PC-3 (cell line): ENCODE measurements around the gene MSI2. TPM values are rescaled to one million over a fixed set of nuclear protein-coding genes. Genes with fewer than 3 reads are reported as not detected.

Experiments
- ATAC-seq: fragments of 200-7000 bp; cut with Tn5 transposase; 2 replicates; pipeline ENCODE4 v1.9.1; 2020; ENCODE audit warnings: mild to moderate bottlenecking, moderate library complexity
- BruUV-seq: library from RNA; stranded (reverse); fragments of 400-500 nt; replicated peaks from 2 replicates; lab custom pipeline; 2021; lab: Mats Ljungman, UMichigan
- CTCF ChIA-PET: fragments of 300-600 bp; sonication (Branson Sonifier 250); formaldehyde crosslinking; loops from one replicate; lab custom pipeline; 2022; ENCODE audit warnings: antibody characterized with exemption; lab: Charles Lee
- POLR2A ChIA-PET: fragments of 300-600 bp; sonication (Branson Sonifier 250); formaldehyde crosslinking; loops from one replicate; lab custom pipeline; 2022; ENCODE audit warnings: antibody characterized with exemption; ENCODE audit not compliant: unreplicated experiment; lab: Charles Lee
- DNase-seq: peaks from one replicate; pipeline ENCODE4 v3.0.0-alpha.2; 2015
- H2AFZ ChIP-seq: fragments of 300-600 bp; sonication (generic); 2 replicates; pipeline ENCODE4 v1.6.0; 2016; ENCODE audit warnings: antibody characterized with exemption, low read length
- H3F3A ChIP-seq: fragments of 300-600 bp; sonication (generic); one replicate; pipeline ENCODE4 v1.6.0; 2017; ENCODE audit warnings: antibody characterized with exemption, low read length, control low read depth, mild to moderate bottlenecking; ENCODE audit not compliant: unreplicated experiment
- H3K27ac ChIP-seq: fragments of 300-600 bp; sonication (generic); 2 replicates; pipeline ENCODE4 v1.5.1; 2016; ENCODE audit warnings: mild to moderate bottlenecking, low read length
- H3K27me3 ChIP-seq: fragments of 300-600 bp; sonication (generic); 2 replicates; pipeline ENCODE4 v1.6.1; 2016; ENCODE audit warnings: low read length, mixed read lengths
- H3K36me3 ChIP-seq: fragments of 300-600 bp; sonication (generic); 2 replicates; pipeline ENCODE4 v1.6.1; 2016; ENCODE audit warnings: low read depth, mixed run types, low read length, mixed read lengths
- H3K4me1 ChIP-seq: fragments of 300-600 bp; sonication (generic); 2 replicates; pipeline ENCODE4 v1.5.1; 2016; ENCODE audit warnings: low read length; ENCODE audit not compliant: insufficient read depth
- H3K4me2 ChIP-seq: fragments of 300-600 bp; sonication (generic); 2 replicates; pipeline ENCODE4 v1.6.0; 2016; ENCODE audit warnings: low read length
- H3K4me3 ChIP-seq: fragments of 300-600 bp; sonication (generic); 2 replicates; pipeline ENCODE4 v1.5.1; 2016; ENCODE audit warnings: mild to moderate bottlenecking, low read length, mixed read lengths
- H3K79me2 ChIP-seq: fragments of 300-600 bp; sonication (generic); 2 replicates; pipeline ENCODE4 v1.6.1; 2017; ENCODE audit warnings: low read length, mixed read lengths
- H3K9ac ChIP-seq: fragments of 300-600 bp; sonication (generic); 2 replicates; pipeline ENCODE4 v1.6.0; 2016; ENCODE audit warnings: mild to moderate bottlenecking, low read length
- H3K9me2 ChIP-seq: fragments of 300-600 bp; sonication (generic); replicated peaks from 2 replicates; pipeline ENCODE4 v1.6.1; 2016; ENCODE audit warnings: mixed run types, low read length, mixed read lengths
- H3K9me3 ChIP-seq: fragments of 300-600 bp; sonication (generic); 2 replicates; pipeline ENCODE4 v1.6.1; 2016; ENCODE audit warnings: low read length, mixed read lengths
- H4K20me1 ChIP-seq: fragments of 300-600 bp; sonication (generic); 2 replicates; pipeline ENCODE4 v1.6.1; 2016; ENCODE audit warnings: low read length, mixed read lengths
- EZH2 ChIP-seq: fragments of 300-600 bp; sonication (generic); IDR thresholded peaks from one replicate; pipeline ENCODE4 v1.6.1; 2017; ENCODE audit warnings: antibody characterized with exemption, mild to moderate bottlenecking, low read length; ENCODE audit not compliant: unreplicated experiment
- EZH2phosphoT487 ChIP-seq: fragments of 300-600 bp; sonication (generic); IDR thresholded peaks from 2 replicates; pipeline ENCODE4 v1.6.1; 2018; ENCODE audit warnings: mild to moderate bottlenecking, antibody characterized with exemption, low read length, borderline replicate concordance
- intact Hi-C: fragments of 100-400 bp; cut with micrococcal nuclease; formaldehyde crosslinking; loops from 2 replicates; pipeline ENCODE4 v1.9.0; 2023
- total RNA-seq: library from RNA; depleted of rRNA; stranded (reverse); fragments of >200 nt; gene quantifications from 2 replicates; pipeline ENCODE4 v1.2.3, GENCODE V29; 2014
- TF ChIP-seq, protein P1 (sequence below): fragments of 300-600 bp; sonication (generic); conservative IDR thresholded peaks from 2 replicates; pipeline ENCODE4 v1.5.1; 2017; ENCODE audit warnings: antibody characterized with exemption, low read depth, mild to moderate bottlenecking, low read length

MSI2 gene
- total RNA-seq, 1 experiment from 2014 or later = 54.7 TPM

DNA sequence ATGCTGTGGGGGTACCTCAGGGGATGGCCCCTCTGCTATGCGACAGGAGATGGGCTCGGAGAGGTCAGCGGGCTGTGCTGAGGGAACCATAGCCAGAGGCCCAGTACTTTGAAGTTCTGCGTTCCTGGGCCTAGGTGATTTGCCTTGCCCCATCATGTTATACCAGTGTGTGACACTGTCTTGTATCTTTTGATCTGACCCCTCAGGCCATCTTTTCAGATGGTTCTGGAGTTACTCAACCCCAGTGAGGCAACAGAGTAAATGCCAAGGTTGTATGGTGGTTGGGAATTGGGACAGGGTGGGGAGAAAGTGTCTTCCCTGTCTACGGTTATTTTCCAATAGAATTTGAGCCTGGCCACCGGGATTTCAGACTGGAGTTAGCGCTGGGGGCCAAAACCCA, 8.5 kb downstream of the MSI2 start:
- DNase-seq (no peak), ATAC-seq (no peak)
- no TSS peak for BruUV-seq
- H3K36me3 ChIP-seq = peaks cover 30% of the 10 kb centered on the region
- H3K4me1 ChIP-seq = no peaks in the 10 kb centered on the region
- TF ChIP-seq EZH2phosphoT487 (no peak), EZH2 (no peak)
- TF ChIP-seq, protein P1, sequence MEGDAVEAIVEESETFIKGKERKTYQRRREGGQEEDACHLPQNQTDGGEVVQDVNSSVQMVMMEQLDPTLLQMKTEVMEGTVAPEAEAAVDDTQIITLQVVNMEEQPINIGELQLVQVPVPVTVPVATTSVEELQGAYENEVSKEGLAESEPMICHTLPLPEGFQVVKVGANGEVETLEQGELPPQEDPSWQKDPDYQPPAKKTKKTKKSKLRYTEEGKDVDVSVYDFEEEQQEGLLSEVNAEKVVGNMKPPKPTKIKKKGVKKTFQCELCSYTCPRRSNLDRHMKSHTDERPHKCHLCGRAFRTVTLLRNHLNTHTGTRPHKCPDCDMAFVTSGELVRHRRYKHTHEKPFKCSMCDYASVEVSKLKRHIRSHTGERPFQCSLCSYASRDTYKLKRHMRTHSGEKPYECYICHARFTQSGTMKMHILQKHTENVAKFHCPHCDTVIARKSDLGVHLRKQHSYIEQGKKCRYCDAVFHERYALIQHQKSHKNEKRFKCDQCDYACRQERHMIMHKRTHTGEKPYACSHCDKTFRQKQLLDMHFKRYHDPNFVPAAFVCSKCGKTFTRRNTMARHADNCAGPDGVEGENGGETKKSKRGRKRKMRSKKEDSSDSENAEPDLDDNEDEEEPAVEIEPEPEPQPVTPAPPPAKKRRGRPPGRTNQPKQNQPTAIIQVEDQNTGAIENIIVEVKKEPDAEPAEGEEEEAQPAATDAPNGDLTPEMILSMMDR = no peak
- no peaks in the 10 kb centered on the region for H3K9me3 ChIP-seq
- no peaks in the 10 kb centered on the region for H3K9me2 ChIP-seq
- no peak overlapping the region for H3K27ac ChIP-seq
- H3F3A ChIP-seq = no peaks in the 10 kb centered on the region
- ChIA-PET POLR2A (no interaction called here), CTCF (no interaction called here)
- intact Hi-C loops = no loop called here
- H2AFZ ChIP-seq = no peak overlapping the region
- 0 out of 2 replicates have a peak, but pooled peaks cover 5% of the 10 kb centered on the region for H3K79me2 ChIP-seq
- H3K4me2 ChIP-seq = no peak overlapping the region
- no peak overlapping the region for H3K4me3 ChIP-seq
- no peaks in the 10 kb centered on the region for H3K27me3 ChIP-seq
- no peaks in the 10 kb centered on the region for H4K20me1 ChIP-seq
- H3K9ac ChIP-seq = no peak overlapping the region

DNA sequence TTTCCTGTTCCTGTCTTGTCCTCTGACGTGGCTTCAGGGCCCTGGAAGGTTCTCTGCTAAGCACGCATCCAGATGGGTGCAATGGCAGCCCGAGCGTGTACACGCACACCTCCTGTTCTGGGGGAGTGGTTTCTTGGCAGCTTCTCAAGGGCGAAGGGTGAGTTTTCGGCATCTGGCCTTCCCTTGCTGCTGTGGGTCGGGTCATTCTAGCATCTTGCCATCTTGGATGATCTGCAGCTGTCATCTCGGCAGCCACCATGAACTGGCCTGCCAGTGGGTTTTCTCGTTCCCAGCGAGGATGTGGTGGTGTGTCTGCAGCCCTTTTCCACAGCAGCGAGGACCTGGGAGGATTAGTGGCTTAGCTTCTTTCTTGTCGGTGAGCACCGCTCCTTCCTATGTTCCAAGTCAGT, 10.6 kb downstream of the MSI2 start:
- H3K9me3 ChIP-seq = no peaks in the 10 kb centered on the region
- H3K4me2 ChIP-seq = no peak overlapping the region
- H3K36me3 ChIP-seq = peaks cover 27% of the 10 kb centered on the region
- no peak for ATAC-seq
- no peaks in the 10 kb centered on the region for H3K27me3 ChIP-seq
- no peaks in the 10 kb centered on the region for H3K9me2 ChIP-seq
- TF ChIP-seq EZH2phosphoT487 = no peak
- TF ChIP-seq, protein P1 = no peak
- no peak for TF ChIP-seq EZH2
- H3K4me1 ChIP-seq = no peaks in the 10 kb centered on the region
- ChIA-PET POLR2A (no interaction called here), CTCF (no interaction called here)
- no peak overlapping the region for H3K4me3 ChIP-seq
- intact Hi-C loops = no loop called here
- H3K27ac ChIP-seq = no peak overlapping the region
- no peaks in the 10 kb centered on the region for H3F3A ChIP-seq
- no peak overlapping the region for H2AFZ ChIP-seq
- 0 out of 2 replicates have a peak, but pooled peaks cover 5% of the 10 kb centered on the region for H3K79me2 ChIP-seq
- DNase-seq = no peak
- H3K9ac ChIP-seq = no peak overlapping the region
- H4K20me1 ChIP-seq = no peaks in the 10 kb centered on the region
- no TSS peak for BruUV-seq

DNA sequence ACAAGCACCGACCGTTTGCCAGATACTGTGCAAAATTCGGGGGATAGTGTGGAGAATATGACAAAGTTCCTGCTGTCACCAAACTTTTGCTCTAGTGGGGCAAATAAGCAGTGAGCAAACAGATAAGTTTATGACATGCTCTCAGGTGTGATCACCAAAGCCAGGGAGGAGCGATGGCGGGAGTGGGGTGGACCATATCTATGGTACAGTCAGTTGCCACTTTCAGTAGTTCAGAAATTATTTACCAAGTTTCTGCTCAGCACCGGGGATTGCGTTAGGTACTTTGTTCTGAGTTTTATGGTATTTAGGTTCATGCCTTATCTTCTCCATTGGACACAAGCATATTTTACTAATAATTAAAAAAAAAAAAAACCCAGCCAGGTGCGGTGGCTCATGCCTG, 11.9 kb downstream of the MSI2 start:
- DNase-seq = no peak
- Histone ChIP-seq H2AFZ (no peak overlapping the region), H3K36me3 (peaks cover 21% of the 10 kb centered on the region), H3K4me3 (no peak overlapping the region), H3K9me3 (no peaks in the 10 kb centered on the region), H3F3A (no peaks in the 10 kb centered on the region), H3K79me2 (0 out of 2 replicates have a peak, but pooled peaks cover 5% of the 10 kb centered on the region), H3K4me2 (no peak overlapping the region), H3K27me3 (no peaks in the 10 kb centered on the region), H4K20me1 (no peaks in the 10 kb centered on the region), H3K27ac (no peak overlapping the region), H3K9me2 (no peaks in the 10 kb centered on the region), H3K4me1 (no peaks in the 10 kb centered on the region), H3K9ac (no peak overlapping the region)
- ChIA-PET CTCF (no interaction called here), POLR2A (no interaction called here)
- ATAC-seq = no peak
- intact Hi-C loops = no loop called here
- BruUV-seq = no TSS peak
- TF ChIP-seq EZH2phosphoT487 = no peak
- no peak for TF ChIP-seq EZH2
